A673 (cell line): Measurements from ENCODE around the gene PCSK1. TPM values are rescaled to one million over a fixed set of nuclear protein-coding genes. Genes with fewer than 3 reads are reported as not detected.

Experiments
- BruUV-seq: library from RNA; stranded (reverse); fragments of 400-500 nt; replicated peaks from 2 replicates; lab custom pipeline; 2021; lab: Mats Ljungman, UMichigan
- CTCF ChIA-PET: fragments of 300-600 bp; sonication (Branson Sonifier 250); formaldehyde crosslinking; loops from one replicate; lab custom pipeline; 2022; ENCODE audit warnings: antibody characterized with exemption; lab: Charles Lee
- POLR2A ChIA-PET: fragments of 300-600 bp; sonication (Branson Sonifier 250); formaldehyde crosslinking; loops from one replicate; lab custom pipeline; 2022; ENCODE audit warnings: antibody characterized with exemption; ENCODE audit not compliant: low non-redundant PET; lab: Charles Lee
- DNase-seq: peaks from one replicate; pipeline ENCODE4 v3.0.0-alpha.2; 2015; ENCODE audit warnings: low spot score
- H3K27ac ChIP-seq: fragments of 200-600 bp; sonication (generic); 2 replicates; pipeline ENCODE4 v1.5.1; 2016; ENCODE audit warnings: mixed run types, low read depth, mild to moderate bottlenecking, mixed read lengths, antibody characterized with exemption, low read length; ENCODE audit not compliant: poor library complexity, severe bottlenecking
- H3K27me3 ChIP-seq: fragments of 200-600 bp; sonication (generic); replicated peaks from 2 replicates; pipeline ENCODE4 v1.6.1; 2017; ENCODE audit warnings: mixed run types, low read depth, mild to moderate bottlenecking, mixed read lengths, antibody characterized with exemption, low read length; ENCODE audit not compliant: insufficient read depth, poor library complexity
- H3K36me3 ChIP-seq: fragments of 200-600 bp; sonication (generic); 2 replicates; pipeline ENCODE4 v1.6.1; 2016; ENCODE audit warnings: mixed run types, mild to moderate bottlenecking, mixed read lengths, antibody characterized with exemption, low read length; ENCODE audit not compliant: insufficient read depth, poor library complexity, severe bottlenecking
- H3K4me1 ChIP-seq: fragments of 200-600 bp; sonication (generic); 2 replicates; pipeline ENCODE4 v1.6.1; 2017; ENCODE audit warnings: mixed run types, mild to moderate bottlenecking, mixed read lengths, antibody characterized with exemption, low read length; ENCODE audit not compliant: insufficient read depth, poor library complexity, severe bottlenecking
- H3K4me3 ChIP-seq: fragments of 200-600 bp; sonication (generic); 2 replicates; pipeline ENCODE4 v1.5.1; 2016; ENCODE audit warnings: low read depth, mixed run types, mild to moderate bottlenecking, mixed read lengths, low read length; ENCODE audit not compliant: poor library complexity, severe bottlenecking
- H3K9me3 ChIP-seq: fragments of 200-600 bp; sonication (generic); 2 replicates; pipeline ENCODE4 v1.6.1; 2016; ENCODE audit warnings: mixed run types, low read depth, mild to moderate bottlenecking, mixed read lengths, antibody characterized with exemption, low read length; ENCODE audit not compliant: poor library complexity, severe bottlenecking
- CTCF ChIP-seq: fragments of 300-800, 200-600 bp; sonication (generic); conservative IDR thresholded peaks from 2 replicates; pipeline ENCODE4 v1.5.1; 2017; ENCODE audit warnings: low read depth, mild to moderate bottlenecking, antibody characterized with exemption, low read length, moderate library complexity, mixed read lengths
- EZH2 ChIP-seq: fragments of 200-600 bp; sonication (generic); IDR thresholded peaks from 2 replicates; pipeline ENCODE4 v1.6.1; 2017; ENCODE audit warnings: borderline replicate concordance, low read depth, mild to moderate bottlenecking, mixed read lengths, antibody characterized with exemption, low read length; ENCODE audit not compliant: poor library complexity, severe bottlenecking
- intact Hi-C: fragments of 100-400 bp; cut with micrococcal nuclease; formaldehyde crosslinking; loops from one replicate; pipeline ENCODE4 v1.10.0; 2022; ENCODE audit not compliant: unreplicated experiment
- total RNA-seq: library from RNA; stranded (reverse); gene quantifications from 2 replicates; pipeline ENCODE4 v1.2.3, GENCODE V29; 2021

Gene PCSK1
- total RNA-seq, 1 experiment from 2014 or later, result 0.92 TPM

- no peaks in the 10 kb centered on the region for H3K9me3 ChIP-seq
- no peaks in the 10 kb centered on the region for H3K27me3 ChIP-seq
- POLR2A ChIA-PET, result no interaction called here
- no peak for DNase-seq
- no peaks in the 10 kb centered on the region for H3K36me3 ChIP-seq
- no peak overlapping the region for H3K4me3 ChIP-seq
- no peak for TF ChIP-seq CTCF
- no peak for TF ChIP-seq EZH2
- intact Hi-C loops, result no loop called here
- no TSS peak for BruUV-seq
- no peak overlapping the region for H3K27ac ChIP-seq
- H3K4me1 ChIP-seq, result no peaks in the 10 kb centered on the region
- CTCF ChIA-PET, result no interaction called here
Observed at GRCh38 chr5:96408210-96408777, 24.8 kb downstream of the PCSK1 start.

- Histone ChIP-seq H3K27ac (no peak overlapping the region), H3K4me3 (no peak overlapping the region), H3K4me1 (no peaks in the 10 kb centered on the region), H3K36me3 (no peaks in the 10 kb centered on the region), H3K27me3 (no peaks in the 10 kb centered on the region), H3K9me3 (no peaks in the 10 kb centered on the region)
- BruUV-seq, result no TSS peak
- CTCF ChIA-PET, result no interaction called here
- intact Hi-C loops, result no loop called here
- POLR2A ChIA-PET, result no interaction called here
- no peak for DNase-seq
- TF ChIP-seq CTCF (no peak), EZH2 (no peak)
Observed at GRCh38 chr5:96407436-96407835, 25.6 kb downstream of the PCSK1 start.

GRCh38 chr5:96404191-96404867 is 28.7 kb downstream of the PCSK1 start:
- no peak for TF ChIP-seq EZH2
- TF ChIP-seq CTCF, result no peak
- POLR2A ChIA-PET, result no interaction called here
- CTCF ChIA-PET, result no interaction called here
- no peaks in the 10 kb centered on the region for H3K27me3 ChIP-seq
- no peak overlapping the region for H3K4me3 ChIP-seq
- no peaks in the 10 kb centered on the region for H3K9me3 ChIP-seq
- BruUV-seq, result no TSS peak
- no peak for DNase-seq
- no peaks in the 10 kb centered on the region for H3K36me3 ChIP-seq
- no peaks in the 10 kb centered on the region for H3K4me1 ChIP-seq
- no peak overlapping the region for H3K27ac ChIP-seq
- intact Hi-C loops, result no loop called here
